Measurements from ENCODE around the gene MTSS2.

MTSS2 gene

GRCh38 chr16:70687102-70687511 lies 1.3 kb upstream of the MTSS2 start:
- no peak for DNase-seq (ENCODE audit: low read depth in 2 of 2)

- no peak for DNase-seq (ENCODE audit: low read depth in 2 of 2)
Measured at GRCh38 chr16:70686376-70687101, 686 bp upstream of the MTSS2 start.

- DNase-seq (ENCODE audit: low read depth in 2 of 2), result no peak
Measured at GRCh38 chr16:70685061-70685937, 554 bp downstream of the MTSS2 start.

- DNase-seq (ENCODE audit: low read depth in 2 of 2), result no peak
Measured at GRCh38 chr16:70684146-70685060, 1.4 kb downstream of the MTSS2 start.

- DNase-seq (ENCODE audit: low read depth in 2 of 2), result no peak
Measured at GRCh38 chr16:70683146-70683944, 2.5 kb downstream of the MTSS2 start.

GRCh38 chr16:70682239-70683145 lies 3.4 kb downstream of the MTSS2 start:
- no peak for DNase-seq (ENCODE audit: low read depth in 2 of 2)

- no peak for DNase-seq (ENCODE audit: low read depth in 2 of 2)
Measured at GRCh38 chr16:70681382-70682238, 4.2 kb downstream of the MTSS2 start.

GRCh38 chr16:70680495-70681381 lies 5.1 kb downstream of the MTSS2 start:
- DNase-seq (ENCODE audit: low read depth in 2 of 2), result no peak

- no peak for DNase-seq (ENCODE audit: low read depth in 2 of 2)
Measured at GRCh38 chr16:70679671-70680494, 6.0 kb downstream of the MTSS2 start.

GRCh38 chr16:70678898-70679670 lies 6.8 kb downstream of the MTSS2 start:
- DNase-seq (ENCODE audit: low read depth in 2 of 2), result no peak

- no peak for DNase-seq (ENCODE audit: low read depth in 2 of 2)
Measured at GRCh38 chr16:70678121-70678897, 7.5 kb downstream of the MTSS2 start.

GRCh38 chr16:70677499-70678120 lies 8.2 kb downstream of the MTSS2 start:
- DNase-seq (ENCODE audit: low read depth in 2 of 2), result no peak

GRCh38 chr16:70676675-70677498 lies 9.0 kb downstream of the MTSS2 start:
- DNase-seq (ENCODE audit: low read depth in 2 of 2), result no peak

- no peak for DNase-seq (ENCODE audit: low read depth in 2 of 2)
Measured at GRCh38 chr16:70675851-70676513, 9.9 kb downstream of the MTSS2 start.
